Liver (tissue), 9 donors: ENCODE data around the gene MN1. TPM values are rescaled to one million over a fixed set of nuclear protein-coding genes. Genes with fewer than 3 reads are reported as not detected.

ENCODE experiments used
- DNase-seq: peaks from one replicate; pipeline ENCODE4 v3.0.0-alpha.2; 2017; ENCODE audit warnings: low spot score
- H3K27ac ChIP-seq, 2 donors: one replicate each; pipeline ENCODE4 v1.7.0; 2013; ENCODE audit warnings: inconsistent platforms in 2 of 2, low read length in 2 of 2, control low read depth in 1 of 2, low read depth in 1 of 2, mild to moderate bottlenecking in 1 of 2
- H3K27me3 ChIP-seq, 4 donors: one replicate each; pipeline versions ENCODE4 v1.6.1 to v1.7.0; 2013; ENCODE audit warnings: low read length in 3 of 4, inconsistent platforms in 1 of 4, mild to moderate bottlenecking in 1 of 4, moderate library complexity in 1 of 4; ENCODE audit not compliant: control insufficient read depth in 4 of 4, insufficient read depth in 4 of 4
- H3K36me3 ChIP-seq, 4 donors: one replicate each; pipeline versions ENCODE4 v1.6.1 to v1.7.0; 2013; ENCODE audit warnings: low read length in 3 of 4, mild to moderate bottlenecking in 3 of 4, low read depth in 1 of 4, moderate library complexity in 1 of 4; ENCODE audit not compliant: control insufficient read depth in 4 of 4, insufficient read depth in 3 of 4
- H3K4me1 ChIP-seq, 4 donors: one replicate each; pipeline versions ENCODE4 v1.6.1 to v1.7.0; 2013; ENCODE audit warnings: low read length in 3 of 4, mild to moderate bottlenecking in 3 of 4, moderate library complexity in 1 of 4; ENCODE audit not compliant: control insufficient read depth in 4 of 4, insufficient read depth in 4 of 4
- H3K4me3 ChIP-seq, 3 donors: one replicate each; pipeline versions ENCODE4 v1.6.1 to v1.7.0; 2013; ENCODE audit warnings: low read length in 3 of 3, control low read depth in 1 of 3, low read depth in 1 of 3, mild to moderate bottlenecking in 1 of 3
- H3K9ac ChIP-seq, 2 donors: one replicate each; pipeline ENCODE4 v1.7.0; 2013; ENCODE audit warnings: low read length in 2 of 2, mild to moderate bottlenecking in 2 of 2, moderate library complexity in 2 of 2, control low read depth in 1 of 2, low read depth in 1 of 2
- H3K9me3 ChIP-seq, 4 donors: one replicate each; pipeline versions ENCODE4 v1.6.1 to v1.7.0; 2013; ENCODE audit warnings: low read length in 3 of 4; ENCODE audit not compliant: control insufficient read depth in 4 of 4
- EGR1 ChIP-seq, 2 donors: IDR thresholded peaks; 2 replicates each; pipeline ENCODE4 v1.6.1; 2016 to 2018; ENCODE audit warnings: antibody characterized with exemption in 2 of 2, low read depth in 2 of 2
- FOXA1 ChIP-seq: IDR thresholded peaks from 2 replicates; pipeline ENCODE4 v1.6.1; 2016; ENCODE audit warnings: antibody characterized with exemption
- FOXA2 ChIP-seq: IDR thresholded peaks from 2 replicates; pipeline ENCODE4 v1.6.1; 2016; ENCODE audit warnings: antibody characterized with exemption
- GABPA ChIP-seq, 2 donors: IDR thresholded peaks in 1 of 2; conservative IDR thresholded peaks in 1 of 2; 2 replicates each; pipeline ENCODE4 v1.6.1; 2016; ENCODE audit warnings: antibody characterized with exemption in 2 of 2, mild to moderate bottlenecking in 1 of 2, moderate library complexity in 1 of 2
- HNF4A ChIP-seq, 2 donors: conservative IDR thresholded peaks; 2 replicates each; pipeline ENCODE4 v1.6.1; 2016; ENCODE audit warnings: antibody characterized with exemption in 2 of 2, mild to moderate bottlenecking in 2 of 2
- HNF4G ChIP-seq: IDR thresholded peaks from 2 replicates; pipeline ENCODE4 v1.6.1; 2016; ENCODE audit warnings: antibody characterized with exemption
- NR2F2 ChIP-seq: IDR thresholded peaks from 2 replicates; pipeline ENCODE4 v1.6.1; 2016; ENCODE audit warnings: antibody characterized with exemption
- RAD21 ChIP-seq, 2 donors: IDR thresholded peaks; 2 replicates each; pipeline ENCODE4 v1.6.1; 2016; ENCODE audit warnings: antibody characterized with exemption in 2 of 2, mild to moderate bottlenecking in 2 of 2
- REST ChIP-seq: IDR thresholded peaks from 2 replicates; pipeline ENCODE4 v1.6.1; 2016; ENCODE audit warnings: antibody characterized with exemption, mild to moderate bottlenecking
- RXRA ChIP-seq, 2 donors: IDR thresholded peaks; 2 replicates each; pipeline ENCODE4 v1.6.1; 2017 to 2018; ENCODE audit warnings: antibody characterized with exemption in 2 of 2, mild to moderate bottlenecking in 1 of 2
- SP1 ChIP-seq: IDR thresholded peaks from 2 replicates; pipeline ENCODE4 v1.6.1; 2018; ENCODE audit warnings: antibody characterized with exemption, mild to moderate bottlenecking
- TAF1 ChIP-seq: conservative IDR thresholded peaks from 2 replicates; pipeline ENCODE4 v1.6.1; 2016; ENCODE audit warnings: antibody characterized with exemption, mild to moderate bottlenecking
- YY1 ChIP-seq: IDR thresholded peaks from 2 replicates; pipeline ENCODE4 v1.6.1; 2016; ENCODE audit warnings: antibody characterized with exemption, mild to moderate bottlenecking
- WGBS: extraction: QIAGEN DNeasy Blood & Tissue Kit; methylation state at CpG from one replicate; pipeline ENCODE4 v1.1.7; 2013; 5-methylcytosine and 5-hydroxymethylcytosine counted together
- polyA plus RNA-seq, 2 donors: library from polyadenylated mRNA; stranded (reverse) in 1 of 2; unstranded in 1 of 2; fragments of 200-250 nt in 1 of 2; fragments of >200 nt in 1 of 2; fragmentation: Nextera tagmentation in 1 of 2; extraction: Ambion mirVana in 1 of 2; gene quantifications; one replicate each; pipeline versions ENCODE4 v1.2.1 to v1.2.3, GENCODE V29; 2013 to 2015
- total RNA-seq, 2 donors: library from RNA; depleted of rRNA; stranded (reverse); fragments of >200 nt; gene quantifications; one replicate each; pipeline ENCODE4 v1.2.3, GENCODE V29; 2014
- TF ChIP-seq, protein P1 (sequence below): IDR thresholded peaks from 2 replicates; pipeline ENCODE4 v1.6.1; 2016; ENCODE audit warnings: antibody characterized with exemption
- TF ChIP-seq, protein P2 (sequence below): fragments of 150-350 bp; IDR thresholded peaks from 2 replicates; pipeline ENCODE4 v1.5.1; 2017; ENCODE audit warnings: improper control_type of control experiment, low read depth, low read length; ENCODE audit not compliant: missing input control
- TF ChIP-seq, protein P3 (sequence below): IDR thresholded peaks from 2 replicates; pipeline ENCODE4 v1.6.1; 2016; ENCODE audit warnings: antibody characterized with exemption
- donor health status: healthy.
- donor health status: healthy.
- donor health status: healthy.
- donor health status: healthy.
- donor health status: healthy.

The MN1 gene
- total and polyA plus RNA-seq, 4 donors = 0.10 to 0.33 (median 0.21) TPM

DNA sequence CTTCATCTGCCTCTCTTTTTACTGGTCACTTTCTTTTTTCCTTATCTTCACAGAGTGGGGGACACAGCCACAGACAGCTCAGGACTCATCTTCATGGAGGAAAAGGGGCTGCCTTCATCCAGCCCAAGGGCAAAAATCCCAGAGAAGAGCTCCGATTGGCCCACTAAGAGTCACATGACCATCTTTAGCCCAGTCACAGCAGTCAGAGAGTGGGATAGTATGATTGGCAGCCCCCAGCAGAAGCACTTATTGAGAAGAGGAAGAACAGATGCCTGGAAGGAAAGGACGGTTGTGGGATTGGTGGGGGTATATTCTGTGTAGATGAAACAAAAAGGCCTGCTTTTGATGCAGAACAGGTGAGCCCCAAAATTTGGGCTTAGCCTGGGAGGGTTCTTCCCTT, 77.8 kb downstream of the MN1 start:
- H3K27me3 ChIP-seq = peaks cover 0 to 4% (median 0%) of the 10 kb centered on the region in 4 donors
- TF ChIP-seq RXRA (IDR thresholded peaks at IDR 0.05) = no peak
- TF ChIP-seq, protein P1, sequence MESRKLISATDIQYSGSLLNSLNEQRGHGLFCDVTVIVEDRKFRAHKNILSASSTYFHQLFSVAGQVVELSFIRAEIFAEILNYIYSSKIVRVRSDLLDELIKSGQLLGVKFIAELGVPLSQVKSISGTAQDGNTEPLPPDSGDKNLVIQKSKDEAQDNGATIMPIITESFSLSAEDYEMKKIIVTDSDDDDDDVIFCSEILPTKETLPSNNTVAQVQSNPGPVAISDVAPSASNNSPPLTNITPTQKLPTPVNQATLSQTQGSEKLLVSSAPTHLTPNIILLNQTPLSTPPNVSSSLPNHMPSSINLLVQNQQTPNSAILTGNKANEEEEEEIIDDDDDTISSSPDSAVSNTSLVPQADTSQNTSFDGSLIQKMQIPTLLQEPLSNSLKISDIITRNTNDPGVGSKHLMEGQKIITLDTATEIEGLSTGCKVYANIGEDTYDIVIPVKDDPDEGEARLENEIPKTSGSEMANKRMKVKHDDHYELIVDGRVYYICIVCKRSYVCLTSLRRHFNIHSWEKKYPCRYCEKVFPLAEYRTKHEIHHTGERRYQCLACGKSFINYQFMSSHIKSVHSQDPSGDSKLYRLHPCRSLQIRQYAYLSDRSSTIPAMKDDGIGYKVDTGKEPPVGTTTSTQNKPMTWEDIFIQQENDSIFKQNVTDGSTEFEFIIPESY = no peak
- TF ChIP-seq, protein P2, sequence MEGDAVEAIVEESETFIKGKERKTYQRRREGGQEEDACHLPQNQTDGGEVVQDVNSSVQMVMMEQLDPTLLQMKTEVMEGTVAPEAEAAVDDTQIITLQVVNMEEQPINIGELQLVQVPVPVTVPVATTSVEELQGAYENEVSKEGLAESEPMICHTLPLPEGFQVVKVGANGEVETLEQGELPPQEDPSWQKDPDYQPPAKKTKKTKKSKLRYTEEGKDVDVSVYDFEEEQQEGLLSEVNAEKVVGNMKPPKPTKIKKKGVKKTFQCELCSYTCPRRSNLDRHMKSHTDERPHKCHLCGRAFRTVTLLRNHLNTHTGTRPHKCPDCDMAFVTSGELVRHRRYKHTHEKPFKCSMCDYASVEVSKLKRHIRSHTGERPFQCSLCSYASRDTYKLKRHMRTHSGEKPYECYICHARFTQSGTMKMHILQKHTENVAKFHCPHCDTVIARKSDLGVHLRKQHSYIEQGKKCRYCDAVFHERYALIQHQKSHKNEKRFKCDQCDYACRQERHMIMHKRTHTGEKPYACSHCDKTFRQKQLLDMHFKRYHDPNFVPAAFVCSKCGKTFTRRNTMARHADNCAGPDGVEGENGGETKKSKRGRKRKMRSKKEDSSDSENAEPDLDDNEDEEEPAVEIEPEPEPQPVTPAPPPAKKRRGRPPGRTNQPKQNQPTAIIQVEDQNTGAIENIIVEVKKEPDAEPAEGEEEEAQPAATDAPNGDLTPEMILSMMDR = no peak
- TF ChIP-seq, protein P3, sequence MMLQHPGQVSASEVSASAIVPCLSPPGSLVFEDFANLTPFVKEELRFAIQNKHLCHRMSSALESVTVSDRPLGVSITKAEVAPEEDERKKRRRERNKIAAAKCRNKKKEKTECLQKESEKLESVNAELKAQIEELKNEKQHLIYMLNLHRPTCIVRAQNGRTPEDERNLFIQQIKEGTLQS = no peak
- TF ChIP-seq HNF4A (conservative IDR thresholded peaks at IDR 0.05) = no peak
- TF ChIP-seq YY1 = no peak
- no peaks in the 10 kb centered on the region for H3K9me3 ChIP-seq
- no peak for DNase-seq
- no peak overlapping the region for H3K9ac ChIP-seq
- no peak overlapping the region for H3K4me3 ChIP-seq
- H3K4me1 ChIP-seq = no peaks in the 10 kb centered on the region
- WGBS = 70% methylated on average over 2 of the region's 2 CpGs
- no peak overlapping the region for H3K27ac ChIP-seq
- H3K36me3 ChIP-seq = no peaks in the 10 kb centered on the region

DNA sequence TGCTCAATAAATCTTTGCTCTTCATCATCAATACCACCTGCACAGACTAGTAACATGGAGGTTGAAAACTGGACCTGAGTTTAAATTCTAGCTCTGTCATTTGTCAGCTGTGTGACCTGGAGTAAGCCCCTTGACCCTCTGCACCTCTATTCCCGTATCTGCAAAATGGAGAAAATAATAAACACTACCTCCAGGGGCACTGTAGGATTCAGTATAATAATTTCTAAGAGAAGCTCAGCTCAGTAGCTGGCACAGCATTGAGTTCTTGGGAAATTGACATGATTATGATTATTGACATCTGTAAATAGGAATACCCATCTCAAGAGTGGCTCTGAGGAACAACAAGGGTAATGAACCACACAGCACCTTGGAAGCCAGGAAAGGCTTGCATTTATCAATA, 78.4 kb downstream of the MN1 start:
- peaks cover 0 to 4% (median 0%) of the 10 kb centered on the region in 4 donors for H3K27me3 ChIP-seq
- no peaks in the 10 kb centered on the region for H3K36me3 ChIP-seq
- no peak for DNase-seq
- 25% methylated on average over 1 of the region's 1 CpG for WGBS
- H3K27ac ChIP-seq = no peak overlapping the region
- H3K9ac ChIP-seq = no peak overlapping the region
- H3K9me3 ChIP-seq = no peaks in the 10 kb centered on the region
- no peaks in the 10 kb centered on the region for H3K4me1 ChIP-seq
- no peak overlapping the region for H3K4me3 ChIP-seq
- TF ChIP-seq RXRA (IDR thresholded peaks at IDR 0.05) = no peak
- no peak for TF ChIP-seq REST
- TF ChIP-seq FOXA1 = no peak
- no peak for TF ChIP-seq TAF1
- no peak for TF ChIP-seq HNF4A (conservative IDR thresholded peaks at IDR 0.05)
- no peak for TF ChIP-seq NR2F2
- TF ChIP-seq EGR1 (IDR thresholded peaks at IDR 0.05; ENCODE audit: low read depth in 2 of 2) = no peak
- TF ChIP-seq, protein P2 = no peak
- TF ChIP-seq, protein P3 = no peak
- TF ChIP-seq GABPA (IDR thresholded peaks at IDR 0.05 in 1 of 2, conservative IDR thresholded peaks at IDR 0.05 in 1 of 2) = no peak
- TF ChIP-seq RAD21 (IDR thresholded peaks at IDR 0.05) = no peak
- no peak for TF ChIP-seq FOXA2
- TF ChIP-seq SP1 = no peak
- TF ChIP-seq HNF4G = no peak
- TF ChIP-seq YY1 = no peak
